ENCODE measurements around the gene CNOT1. TPM values are rescaled to one million over a fixed set of nuclear protein-coding genes. Genes with fewer than 3 reads are reported as not detected.

The CNOT1 gene
- total RNA-seq, 4 donors from 2014 or later = 54.7 to 119 (median 87.2) TPM

- in situ Hi-C loops (cut with MboI; ENCODE audit: low sequenced_read_pairs in 4 of 4) (loop anchor here in 1 of 4 donors (5.0 kb wide), 1 partner anchor 150 kb away; no protein-coding TSS in a partner anchor), intact Hi-C loops (cut with DNase I; ENCODE audit: low total_unique reads) (loop anchor here (1.0 kb wide), 1 partner anchor 151 kb away; no protein-coding TSS in a partner anchor)
- H3K36me3 ChIP-seq = no peaks in the 10 kb centered on the region
- H3K27me3 ChIP-seq = no peaks in the 10 kb centered on the region
- no peak overlapping the region for H3K27ac ChIP-seq
- peak; percentile 62 to 64 for DNase-seq
- H3K4me3 ChIP-seq = peak overlapping the region; percentile 8 to 47 (median 40)
- H3K4me1 ChIP-seq = peaks cover 0 to 4% of the 10 kb centered on the region in 2 donors
- no peaks in the 10 kb centered on the region for H3K9me3 ChIP-seq
- ATAC-seq = peak; percentile 89 to 91
- TF ChIP-seq POLR2A (IDR thresholded peaks at IDR 0.05) = no peak
- TF ChIP-seq CTCF (IDR thresholded peaks at IDR 0.05 in 4 of 5, conservative IDR thresholded peaks at IDR 0.05 in 1 of 5) = peak; percentile 83 to 94 (median 89)
Measured at GRCh38 chr16:58487566-58488351, 141.9 kb downstream of the CNOT1 start.

- DNase-seq (no peak), ATAC-seq (no peak)
- Histone ChIP-seq H3K4me1 (peaks cover 0 to 4% of the 10 kb centered on the region in 2 donors), H3K36me3 (no peaks in the 10 kb centered on the region), H3K4me3 (no peak overlapping the region), H3K27me3 (no peaks in the 10 kb centered on the region), H3K9me3 (no peaks in the 10 kb centered on the region), H3K27ac (no peak overlapping the region)
- no peak for TF ChIP-seq POLR2A (IDR thresholded peaks at IDR 0.05)
- in situ Hi-C loops (cut with MboI; ENCODE audit: low sequenced_read_pairs in 4 of 4) (loop anchor here in 1 of 4 donors (5.0 kb wide), 1 partner anchor 148 kb away; no protein-coding TSS in a partner anchor), intact Hi-C loops (cut with DNase I; ENCODE audit: low total_unique reads) (no loop called here)
Measured at GRCh38 chr16:58485184-58485887, 144.3 kb downstream of the CNOT1 start.

- in situ Hi-C loops (cut with MboI; ENCODE audit: low sequenced_read_pairs in 4 of 4) = loop anchor here in 2 of 4 donors (5.0 kb wide), 2 partner anchors 145 to 150 kb away; no protein-coding TSS in a partner anchor
- TF ChIP-seq CTCF (IDR thresholded peaks at IDR 0.05 in 4 of 5, conservative IDR thresholded peaks at IDR 0.05 in 1 of 5) = no peak
- TF ChIP-seq POLR2A (IDR thresholded peaks at IDR 0.05) = no peak
- Histone ChIP-seq H3K4me3 (no peak overlapping the region), H3K27me3 (no peaks in the 10 kb centered on the region), H3K9me3 (no peaks in the 10 kb centered on the region), H3K27ac (no peak overlapping the region), H3K36me3 (no peaks in the 10 kb centered on the region), H3K4me1 (no peaks in the 10 kb centered on the region)
- intact Hi-C loops (cut with DNase I; ENCODE audit: low total_unique reads) = no loop called here
- DNase-seq (no peak), ATAC-seq (no peak)
Measured at GRCh38 chr16:58481931-58482330, 147.7 kb downstream of the CNOT1 start.

GRCh38 chr16:58481226-58481869 is 148.3 kb downstream of the CNOT1 start:
- no peak overlapping the region for H3K27ac ChIP-seq
- no peaks in the 10 kb centered on the region for H3K27me3 ChIP-seq
- no peaks in the 10 kb centered on the region for H3K9me3 ChIP-seq
- no peaks in the 10 kb centered on the region for H3K36me3 ChIP-seq
- no peak for ATAC-seq
- no peak for DNase-seq
- no peaks in the 10 kb centered on the region for H3K4me1 ChIP-seq
- H3K4me3 ChIP-seq = no peak overlapping the region
- in situ Hi-C loops (cut with MboI; ENCODE audit: low sequenced_read_pairs in 4 of 4) = loop anchor here in 2 of 4 donors (5.0 kb wide), 2 partner anchors 144 to 149 kb away; no protein-coding TSS in a partner anchor
- TF ChIP-seq POLR2A (IDR thresholded peaks at IDR 0.05) (no peak), CTCF (IDR thresholded peaks at IDR 0.05 in 4 of 5, conservative IDR thresholded peaks at IDR 0.05 in 1 of 5) (no peak)
- intact Hi-C loops (cut with DNase I; ENCODE audit: low total_unique reads) = no loop called here
